Osteocyte (in vitro differentiated cells): Measurements from ENCODE around the gene FCMR. TPM values are rescaled to one million over a fixed set of nuclear protein-coding genes. Genes with fewer than 3 reads are reported as not detected.
A peak's percentile ranks its signal among the peaks of the same experiment; 100 is the strongest.

ENCODE experiments used
- DNase-seq: peaks from one replicate; pipeline ENCODE4 v3.0.0; 2021; ENCODE audit warnings: mixed read lengths; ENCODE audit not compliant: unreplicated experiment; ENCODE audit errors: extremely low spot score
- H3K27ac Mint-ChIP-seq: one replicate; pipeline ENCODE4 v1.8.0; 2021; ENCODE audit warnings: mild to moderate bottlenecking, mixed read lengths; ENCODE audit not compliant: unreplicated experiment
- H3K27me3 Mint-ChIP-seq: one replicate; pipeline ENCODE4 v1.8.0; 2021; ENCODE audit warnings: mixed read lengths; ENCODE audit not compliant: unreplicated experiment
- H3K36me3 Mint-ChIP-seq: one replicate; pipeline ENCODE4 v1.8.0; 2021; ENCODE audit warnings: mixed read lengths; ENCODE audit not compliant: unreplicated experiment
- H3K4me1 Mint-ChIP-seq: one replicate; pipeline ENCODE4 v1.8.0; 2021; ENCODE audit warnings: mixed read lengths; ENCODE audit not compliant: unreplicated experiment
- H3K4me3 Mint-ChIP-seq: one replicate; pipeline ENCODE4 v1.8.0; 2021; ENCODE audit warnings: mild to moderate bottlenecking, moderate library complexity, mixed read lengths; ENCODE audit not compliant: unreplicated experiment
- H3K9me3 Mint-ChIP-seq: one replicate; pipeline ENCODE4 v1.8.0; 2021; ENCODE audit warnings: mixed read lengths; ENCODE audit not compliant: unreplicated experiment
- CTCF ChIP-seq: fragments of 200-600 bp; sonication (generic); IDR thresholded peaks from 2 replicates; pipeline ENCODE4 v1.5.0; 2021; ENCODE audit warnings: antibody characterized with exemption, mild to moderate bottlenecking, moderate library complexity
- total RNA-seq: library from RNA; stranded (reverse); gene quantifications from 2 replicates; pipeline ENCODE4 v1.2.1, GENCODE V29; 2021

FCMR gene
- total RNA-seq, 1 donor from 2014 or later, result not detected

GRCh38 chr1:206880314-206880713 is 41.4 kb downstream of the FCMR start:
- peak; percentile 17 for DNase-seq
- no peak for TF ChIP-seq CTCF
- Mint-ChIP-seq H3K4me3 (no peak overlapping the region), H3K27ac (no peak overlapping the region), H3K27me3 (peaks cover 11% of the 10 kb centered on the region), H3K9me3 (peaks cover 25% of the 10 kb centered on the region), H3K36me3 (no peaks in the 10 kb centered on the region), H3K4me1 (no peaks in the 10 kb centered on the region)

GRCh38 chr1:206878456-206878855 is 43.3 kb downstream of the FCMR start:
- H3K9me3 Mint-ChIP-seq, result peaks cover 29% of the 10 kb centered on the region
- H3K27me3 Mint-ChIP-seq, result peaks cover 8% of the 10 kb centered on the region
- H3K4me1 Mint-ChIP-seq, result no peaks in the 10 kb centered on the region
- H3K27ac Mint-ChIP-seq, result no peak overlapping the region
- DNase-seq, result no peak
- no peaks in the 10 kb centered on the region for H3K36me3 Mint-ChIP-seq
- H3K4me3 Mint-ChIP-seq, result no peak overlapping the region
- TF ChIP-seq CTCF, result no peak

- no peak for DNase-seq
- Mint-ChIP-seq H3K27me3 (peaks cover 6% of the 10 kb centered on the region), H3K36me3 (no peaks in the 10 kb centered on the region), H3K27ac (no peak overlapping the region), H3K9me3 (peaks cover 29% of the 10 kb centered on the region), H3K4me1 (no peaks in the 10 kb centered on the region), H3K4me3 (no peak overlapping the region)
- no peak for TF ChIP-seq CTCF
Measured at GRCh38 chr1:206875752-206876377, 45.9 kb downstream of the FCMR start.

GRCh38 chr1:206873603-206874188 is 48.0 kb downstream of the FCMR start:
- no peak overlapping the region for H3K27ac Mint-ChIP-seq
- H3K36me3 Mint-ChIP-seq, result no peaks in the 10 kb centered on the region
- H3K4me1 Mint-ChIP-seq, result no peaks in the 10 kb centered on the region
- peaks cover 11% of the 10 kb centered on the region for H3K27me3 Mint-ChIP-seq
- no peak for TF ChIP-seq CTCF
- H3K9me3 Mint-ChIP-seq, result peaks cover 20% of the 10 kb centered on the region
- H3K4me3 Mint-ChIP-seq, result no peak overlapping the region
- DNase-seq, result no peak

- Mint-ChIP-seq H3K27me3 (peaks cover 20% of the 10 kb centered on the region), H3K36me3 (no peaks in the 10 kb centered on the region), H3K4me1 (no peaks in the 10 kb centered on the region), H3K4me3 (no peak overlapping the region), H3K27ac (no peak overlapping the region), H3K9me3 (peaks cover 14% of the 10 kb centered on the region)
- no peak for DNase-seq
- TF ChIP-seq CTCF, result no peak
Measured at GRCh38 chr1:206872139-206872538, 49.6 kb downstream of the FCMR start.
